Left ventricle myocardium inferior (tissue), 1 donor: ENCODE data around the gene PAK2. TPM values are rescaled to one million over a fixed set of nuclear protein-coding genes. Genes with fewer than 3 reads are reported as not detected.

Experiments
- DNase-seq: peaks from one replicate; pipeline ENCODE4 v3.0.0-alpha.2; 2020
- H3K27ac ChIP-seq: fragments of 200-600 bp; replicated peaks from 2 replicates; pipeline ENCODE4 v1.8.0; 2021
- H3K27me3 ChIP-seq: fragments of 200-600 bp; 2 replicates; pipeline ENCODE4 v1.8.0; 2021; ENCODE audit warnings: low read depth
- H3K36me3 ChIP-seq: fragments of 200-600 bp; 2 replicates; pipeline ENCODE4 v1.8.0; 2021
- H3K4me1 ChIP-seq: fragments of 200-600 bp; 2 replicates; pipeline ENCODE4 v1.8.0; 2021
- H3K4me3 ChIP-seq: fragments of 200-600 bp; 2 replicates; pipeline ENCODE4 v1.8.0; 2021; ENCODE audit warnings: mild to moderate bottlenecking, moderate library complexity
- H3K9me3 ChIP-seq: fragments of 200-600 bp; replicated peaks from 2 replicates; pipeline ENCODE4 v1.8.0; 2021
- intact Hi-C: fragments of 100-400 bp; cut with micrococcal nuclease; formaldehyde crosslinking; loops from one replicate; pipeline ENCODE4 v1.11.0; 2022
- total RNA-seq: library from RNA; stranded (reverse); fragmentation: NEBNext Ultra II Directional; extraction: Animal tissue kit (Norgen Biotek cat#: 25700); gene quantifications from one replicate; pipeline ENCODE4 v1.2.1, GENCODE V29; 2021
- TF ChIP-seq, protein P1 (sequence below): fragments of 200-600 bp; IDR thresholded peaks from 2 replicates; pipeline ENCODE4 v1.8.0; 2021; ENCODE audit warnings: antibody characterized with exemption, mild to moderate bottlenecking, borderline replicate concordance
- donor health status: DM: no; HTN: yes; CAD: no; lungs with severe emphysema.

PAK2 gene
- total RNA-seq, 1 donor from 2014 or later = 45.7 TPM

DNA sequence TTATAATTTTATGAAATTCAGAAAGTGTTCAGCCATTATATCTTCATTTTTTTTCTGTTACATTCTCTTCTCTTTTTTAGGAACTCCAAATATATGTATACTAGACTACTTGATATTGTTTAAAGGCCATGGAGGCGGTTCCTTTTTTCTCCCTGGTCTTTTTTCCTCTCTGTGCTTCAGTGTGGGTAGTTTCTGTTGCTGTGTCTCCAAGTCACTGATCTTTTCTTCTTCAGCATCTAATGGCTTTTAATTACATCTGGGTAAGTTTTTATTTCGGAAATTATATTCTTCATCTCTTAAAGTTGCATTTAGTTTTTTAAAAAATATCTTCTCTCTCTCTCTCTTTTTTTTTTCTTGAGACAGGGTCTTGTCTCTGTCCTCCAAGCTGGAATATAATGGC lies 18.6 kb upstream of the PAK2 start:
- H3K4me1 ChIP-seq = no peaks in the 10 kb centered on the region
- H3K4me3 ChIP-seq = no peak overlapping the region
- no peaks in the 10 kb centered on the region for H3K9me3 ChIP-seq
- intact Hi-C loops = no loop called here
- no peaks in the 10 kb centered on the region for H3K27me3 ChIP-seq
- no peak for DNase-seq
- TF ChIP-seq, protein P1, sequence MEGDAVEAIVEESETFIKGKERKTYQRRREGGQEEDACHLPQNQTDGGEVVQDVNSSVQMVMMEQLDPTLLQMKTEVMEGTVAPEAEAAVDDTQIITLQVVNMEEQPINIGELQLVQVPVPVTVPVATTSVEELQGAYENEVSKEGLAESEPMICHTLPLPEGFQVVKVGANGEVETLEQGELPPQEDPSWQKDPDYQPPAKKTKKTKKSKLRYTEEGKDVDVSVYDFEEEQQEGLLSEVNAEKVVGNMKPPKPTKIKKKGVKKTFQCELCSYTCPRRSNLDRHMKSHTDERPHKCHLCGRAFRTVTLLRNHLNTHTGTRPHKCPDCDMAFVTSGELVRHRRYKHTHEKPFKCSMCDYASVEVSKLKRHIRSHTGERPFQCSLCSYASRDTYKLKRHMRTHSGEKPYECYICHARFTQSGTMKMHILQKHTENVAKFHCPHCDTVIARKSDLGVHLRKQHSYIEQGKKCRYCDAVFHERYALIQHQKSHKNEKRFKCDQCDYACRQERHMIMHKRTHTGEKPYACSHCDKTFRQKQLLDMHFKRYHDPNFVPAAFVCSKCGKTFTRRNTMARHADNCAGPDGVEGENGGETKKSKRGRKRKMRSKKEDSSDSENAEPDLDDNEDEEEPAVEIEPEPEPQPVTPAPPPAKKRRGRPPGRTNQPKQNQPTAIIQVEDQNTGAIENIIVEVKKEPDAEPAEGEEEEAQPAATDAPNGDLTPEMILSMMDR = no peak
- H3K27ac ChIP-seq = no peak overlapping the region
- H3K36me3 ChIP-seq = peaks cover 23% of the 10 kb centered on the region

DNA sequence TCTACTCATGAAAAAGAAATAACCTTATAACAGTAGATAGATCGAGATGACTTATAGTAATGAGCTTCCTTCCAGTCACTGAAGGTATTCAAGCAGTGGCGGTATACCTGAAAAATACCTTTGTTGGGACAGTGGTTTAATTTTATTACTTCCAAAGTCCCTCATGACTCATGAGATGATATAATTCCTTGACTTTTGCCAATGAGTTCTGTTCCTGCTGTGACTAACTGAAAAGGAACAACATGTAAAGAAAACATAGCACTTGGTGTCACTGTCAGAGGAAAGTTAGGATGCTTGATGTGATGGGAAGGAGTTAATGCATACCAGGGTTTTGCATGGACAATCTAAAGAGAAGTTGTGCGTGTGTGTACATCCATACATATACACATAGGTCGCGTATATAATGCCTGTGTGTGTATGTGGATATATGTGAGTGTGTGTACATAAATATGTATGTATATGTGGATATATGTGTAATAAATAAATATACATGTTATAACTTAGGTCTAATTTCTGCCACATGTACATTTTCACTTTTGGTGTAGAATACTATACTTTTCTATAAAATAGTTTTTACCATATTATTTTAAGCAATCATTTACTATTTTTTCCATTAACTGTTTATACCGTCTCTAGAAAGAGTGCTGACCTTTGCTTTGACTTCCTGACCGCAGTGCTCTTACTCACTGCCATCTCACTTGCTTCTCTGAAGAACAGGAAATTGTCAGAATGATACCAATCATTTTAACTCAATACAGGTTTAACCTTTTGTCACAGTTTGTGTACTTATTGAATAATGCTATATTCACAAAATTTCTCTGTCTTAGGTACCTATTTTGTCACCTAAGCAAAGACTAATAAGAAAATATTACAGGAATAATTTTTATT lies 12.6 kb upstream of the PAK2 start:
- DNase-seq = no peak
- TF ChIP-seq, protein P1 = no peak
- Histone ChIP-seq H3K9me3 (no peaks in the 10 kb centered on the region), H3K36me3 (peaks cover 35% of the 10 kb centered on the region), H3K4me3 (no peak overlapping the region), H3K27me3 (no peaks in the 10 kb centered on the region), H3K27ac (no peak overlapping the region), H3K4me1 (no peaks in the 10 kb centered on the region)
- intact Hi-C loops = no loop called here

DNA sequence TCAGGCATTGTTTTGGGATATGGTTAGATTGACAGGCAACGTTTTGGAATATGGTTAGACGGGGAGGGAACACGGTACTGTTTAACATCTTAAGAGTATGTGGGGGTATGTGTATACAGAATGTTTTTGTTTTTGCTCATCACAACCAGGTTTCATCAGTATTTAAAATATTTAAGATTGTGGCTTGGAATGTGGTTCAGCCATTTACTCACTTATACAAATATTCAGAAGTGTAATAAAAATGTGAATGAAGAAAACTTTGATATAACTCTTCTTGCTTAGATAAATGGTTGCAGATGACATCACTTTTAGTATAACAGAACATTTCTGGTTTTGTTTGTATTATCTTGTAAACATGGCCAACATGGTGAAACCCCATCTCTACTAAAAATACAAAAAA lies 3.9 kb upstream of the PAK2 start:
- intact Hi-C loops = no loop called here
- TF ChIP-seq, protein P1 = no peak
- no peaks in the 10 kb centered on the region for H3K9me3 ChIP-seq

DNA sequence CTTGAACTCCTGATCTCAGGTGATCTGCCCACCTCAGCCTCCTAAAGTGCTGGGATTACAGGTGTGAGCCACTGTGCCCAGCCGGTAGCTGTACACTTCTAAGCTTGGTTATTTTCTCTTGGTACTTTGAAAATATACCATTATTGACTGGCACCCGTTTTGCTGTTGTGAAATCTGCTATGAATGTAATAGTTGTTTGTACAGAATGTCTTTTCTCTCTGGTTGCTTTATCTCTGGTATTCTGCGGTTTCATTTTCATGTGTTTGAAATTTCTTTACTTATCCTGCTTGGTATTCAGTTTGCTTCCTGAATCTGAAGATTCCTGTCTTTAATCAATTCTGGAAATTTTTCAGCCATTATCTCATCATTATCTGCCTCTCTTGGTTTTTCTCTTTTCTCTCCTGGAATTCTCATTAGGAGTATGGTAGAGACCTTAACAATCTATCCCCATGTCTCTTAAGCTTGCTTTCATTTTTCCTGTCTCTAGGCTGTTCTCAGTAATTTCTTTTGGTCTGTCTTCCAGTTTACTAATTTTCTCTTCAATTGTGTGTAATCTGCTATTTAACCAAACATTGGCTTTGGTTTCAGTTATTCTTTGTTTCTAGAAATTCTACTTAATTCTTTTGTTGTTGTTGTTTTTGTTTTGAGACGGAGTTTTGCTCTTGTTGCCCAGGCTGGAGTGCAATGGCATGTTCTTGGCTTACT lies 2.8 kb upstream of the PAK2 start:
- H3K36me3 ChIP-seq = peaks cover 15% of the 10 kb centered on the region
- TF ChIP-seq, protein P1 = no peak
- no peak for DNase-seq
- H3K4me3 ChIP-seq = no peak overlapping the region
- peaks cover 26% of the 10 kb centered on the region for H3K4me1 ChIP-seq
- intact Hi-C loops = no loop called here
- H3K9me3 ChIP-seq = no peaks in the 10 kb centered on the region
- H3K27ac ChIP-seq = no peak overlapping the region
- H3K27me3 ChIP-seq = no peaks in the 10 kb centered on the region

More for the DNA sequence above, 3.9 kb upstream of the PAK2 start:
- H3K27ac ChIP-seq = no peak overlapping the region
- no peak for DNase-seq
- H3K27me3 ChIP-seq = no peaks in the 10 kb centered on the region
- peaks cover 15% of the 10 kb centered on the region for H3K4me1 ChIP-seq
- peaks cover 25% of the 10 kb centered on the region for H3K36me3 ChIP-seq
- H3K4me3 ChIP-seq = no peak overlapping the region

DNA sequence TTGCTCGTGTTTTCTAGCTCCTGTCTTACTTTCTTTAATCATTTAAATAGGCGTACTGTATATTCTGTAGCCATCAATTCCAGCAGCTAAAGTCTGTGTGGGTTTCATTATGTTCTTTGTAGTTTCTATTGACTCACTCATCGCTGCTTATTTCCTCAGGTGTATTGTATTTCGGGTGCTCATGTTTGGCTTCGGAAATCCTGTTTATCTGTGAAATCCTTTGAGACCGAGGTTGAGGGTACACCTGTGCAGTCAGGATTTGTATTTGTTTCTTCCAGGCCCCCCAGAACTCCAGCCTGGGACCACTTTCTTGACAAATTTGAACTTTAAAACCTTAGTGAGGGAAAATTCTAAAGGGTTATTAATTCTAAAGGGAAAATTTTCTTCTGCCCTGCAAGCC lies 2.0 kb upstream of the PAK2 start:
- intact Hi-C loops = no loop called here
- H3K9me3 ChIP-seq = no peaks in the 10 kb centered on the region
- H3K27me3 ChIP-seq = no peaks in the 10 kb centered on the region
- H3K27ac ChIP-seq = no peak overlapping the region
- peaks cover 34% of the 10 kb centered on the region for H3K4me1 ChIP-seq
- TF ChIP-seq, protein P1 = no peak
- H3K4me3 ChIP-seq = no peak overlapping the region
- no peak for DNase-seq
- peaks cover 10% of the 10 kb centered on the region for H3K36me3 ChIP-seq
